Activated CD8-positive, alpha-beta memory T cell treated with anti-CD3 and anti-CD28 coated beads, Interleukin-2, amount 50 U/mL, for 1 hour (primary cell): ENCODE results near the gene SRR.

Source experiments
- DNase-seq: peaks from one replicate; pipeline ENCODE4 v3.0.0-alpha.2; 2020; ENCODE audit errors: extremely low read depth

SRR gene

GRCh38 chr17:2371183-2372130, 67.7 kb downstream of the SRR start:
- DNase-seq: no peak

GRCh38 chr17:2372180-2372579, 68.4 kb downstream of the SRR start:
- no peak for DNase-seq

GRCh38 chr17:2372681-2373080, 68.9 kb downstream of the SRR start:
- DNase-seq: no peak

GRCh38 chr17:2373179-2373578, 69.4 kb downstream of the SRR start:
- DNase-seq: no peak
